NCI-H146 (cell line): Measurements from ENCODE around the gene ZFAND3.
A peak's percentile ranks its signal among the peaks of the same experiment; 100 is the strongest.

Experiments
- DNase-seq: peaks from one replicate; lab custom pipeline; 2025; lab: John Stamatoyannopoulos, UW

Gene ZFAND3, protein sequence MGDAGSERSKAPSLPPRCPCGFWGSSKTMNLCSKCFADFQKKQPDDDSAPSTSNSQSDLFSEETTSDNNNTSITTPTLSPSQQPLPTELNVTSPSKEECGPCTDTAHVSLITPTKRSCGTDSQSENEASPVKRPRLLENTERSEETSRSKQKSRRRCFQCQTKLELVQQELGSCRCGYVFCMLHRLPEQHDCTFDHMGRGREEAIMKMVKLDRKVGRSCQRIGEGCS

DNA sequence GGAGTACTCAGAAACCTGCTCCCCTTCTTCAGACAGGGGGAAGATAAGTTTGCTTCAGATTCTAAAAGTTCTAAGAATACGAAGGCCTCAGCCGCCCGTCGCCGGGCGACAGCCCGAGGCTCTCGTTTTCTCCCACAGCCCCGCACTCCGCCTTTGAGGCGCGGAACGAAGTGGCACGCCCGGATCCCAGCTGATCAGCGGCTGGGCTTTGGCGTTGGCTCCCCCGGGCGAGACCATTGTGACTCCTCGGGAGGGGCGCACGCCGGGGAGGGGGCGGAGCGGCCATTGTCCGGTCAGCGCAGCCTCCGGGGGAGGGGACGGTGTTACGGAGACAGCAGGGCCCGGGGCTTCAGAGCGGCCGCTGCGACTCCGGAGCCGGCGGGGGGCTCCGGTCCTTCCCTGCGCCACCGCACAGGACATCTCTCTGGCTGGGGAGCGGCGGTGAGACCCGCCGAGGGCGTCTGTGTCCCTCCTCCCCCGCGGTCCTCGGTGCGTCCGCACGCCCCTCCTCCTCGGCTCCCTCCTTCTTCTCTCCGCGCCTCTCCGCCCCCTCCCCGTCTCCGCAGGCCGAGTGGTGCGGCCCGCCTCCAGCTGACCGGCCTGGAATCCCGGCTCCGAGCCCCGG lies at the start of gene ZFAND3:
Gene ZFAND3, plus strand, starts transcription at position 551 of the 625 bp plus-strand sequence. CDS start 219 bp downstream, outside the sequence.
- DNase-seq = peak; percentile 99

DNA sequence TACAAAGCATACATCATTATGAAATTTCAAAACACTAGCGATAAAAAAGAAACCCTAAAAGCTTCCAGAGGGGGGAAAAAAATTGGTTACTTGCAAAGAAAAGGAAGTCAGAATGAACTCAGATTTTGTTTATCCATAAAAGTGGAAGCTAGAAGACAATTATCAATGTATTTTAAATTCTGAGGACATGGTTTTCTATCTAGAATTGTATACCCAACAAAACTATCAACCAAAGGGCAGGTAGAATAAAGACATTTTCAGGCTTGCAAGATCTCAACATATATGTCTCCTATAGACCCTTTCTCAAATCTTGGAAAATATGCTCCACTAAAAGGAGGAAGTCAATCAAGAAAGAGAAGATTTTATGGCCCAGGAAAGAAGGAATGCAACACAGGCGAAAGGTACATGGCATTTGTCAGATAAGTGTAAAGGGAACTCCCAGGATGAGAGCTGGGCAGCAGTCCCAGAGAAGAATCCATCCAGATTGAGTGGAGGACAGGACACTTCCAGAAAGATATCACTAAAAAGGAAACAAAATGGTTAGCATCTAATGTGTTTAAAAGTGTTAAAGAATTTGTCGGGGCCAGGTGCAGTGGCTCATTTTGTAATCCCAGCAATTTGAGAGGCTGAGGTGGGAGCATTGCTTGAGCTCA lies 45.4 kb upstream of the ZFAND3 start:
- no peak for DNase-seq

DNA sequence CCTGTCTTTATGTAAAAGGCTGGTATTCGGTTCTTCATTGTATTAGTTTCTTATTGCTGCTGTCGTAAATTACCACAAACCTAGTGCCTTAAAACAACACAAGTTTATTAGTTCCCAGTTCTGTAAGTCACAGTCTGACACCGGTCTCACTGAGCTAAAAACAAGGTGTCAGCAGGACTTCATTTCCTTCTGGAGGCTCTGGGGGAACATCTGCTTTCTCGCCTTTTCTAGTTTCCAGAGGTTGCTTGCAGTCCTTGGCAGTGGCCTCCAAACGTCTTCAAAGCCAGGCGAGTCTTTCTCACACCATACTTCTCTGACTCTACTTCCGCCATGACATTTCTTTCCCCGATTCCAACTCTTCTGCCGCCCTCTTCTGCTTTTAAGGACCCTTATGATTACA lies 43.0 kb upstream of the ZFAND3 start:
- no peak for DNase-seq

DNA sequence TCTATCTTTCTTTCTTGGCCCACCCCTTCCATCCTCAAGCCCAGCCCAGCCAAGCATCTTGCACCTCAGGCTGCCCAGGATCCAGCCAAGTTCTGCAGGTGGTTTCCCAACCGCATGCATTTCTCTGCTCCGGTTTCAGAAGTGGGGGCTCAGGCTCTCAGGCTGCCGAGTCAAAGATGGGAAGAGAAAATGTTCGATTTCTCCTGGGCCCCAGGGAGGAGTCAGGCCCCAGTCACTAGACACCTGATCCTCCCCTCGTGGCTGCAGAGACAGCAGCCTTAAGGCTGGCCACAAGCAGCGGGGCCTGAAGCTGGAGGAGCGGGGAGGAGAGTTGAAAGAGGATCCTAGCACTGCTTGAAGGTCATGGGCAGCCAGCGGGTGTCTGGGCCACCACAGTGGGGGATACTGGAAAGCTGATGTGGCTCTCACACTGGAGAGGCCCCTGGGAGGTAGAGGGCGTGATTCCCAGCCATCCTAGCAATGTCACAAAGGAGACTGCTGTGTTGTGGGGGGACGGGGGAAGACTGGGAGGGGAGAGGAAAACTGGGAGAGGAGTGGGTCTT lies 42.2 kb upstream of the ZFAND3 start:
- peak; percentile 18 for DNase-seq

DNA sequence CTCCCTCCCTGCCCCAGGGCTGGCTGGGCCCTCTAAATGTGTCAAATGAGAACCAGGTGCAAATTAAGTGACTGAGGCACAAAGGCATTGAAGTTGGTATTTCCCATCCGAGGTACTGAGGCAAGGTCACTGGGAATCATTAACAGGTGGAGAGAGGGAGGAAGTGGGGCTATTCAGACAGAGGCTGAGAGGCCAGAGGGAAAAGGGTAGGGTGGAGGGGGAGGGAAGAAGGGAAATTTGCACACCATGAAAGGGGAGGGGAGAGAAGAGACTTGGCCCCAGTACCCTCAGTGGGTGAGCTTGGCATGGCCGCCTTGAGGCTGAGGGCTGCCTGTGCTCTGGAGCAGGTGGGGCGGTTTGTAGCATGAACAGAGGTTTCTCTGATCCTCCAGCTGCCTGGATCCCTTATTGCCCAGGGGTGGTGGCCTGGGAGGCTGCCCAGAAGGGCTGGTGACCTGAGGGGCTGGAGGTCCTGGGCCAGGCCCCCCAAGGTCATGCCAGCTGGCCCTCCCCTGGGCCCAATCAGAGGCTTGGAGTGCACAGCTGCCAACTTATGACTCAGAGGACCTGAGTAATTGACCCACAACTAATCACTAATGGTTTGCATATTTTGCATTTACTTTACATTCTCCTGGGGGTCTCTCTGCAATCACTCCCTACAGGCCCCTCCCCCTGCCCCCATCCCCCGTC lies 40.3 kb upstream of the ZFAND3 start:
- no peak for DNase-seq

DNA sequence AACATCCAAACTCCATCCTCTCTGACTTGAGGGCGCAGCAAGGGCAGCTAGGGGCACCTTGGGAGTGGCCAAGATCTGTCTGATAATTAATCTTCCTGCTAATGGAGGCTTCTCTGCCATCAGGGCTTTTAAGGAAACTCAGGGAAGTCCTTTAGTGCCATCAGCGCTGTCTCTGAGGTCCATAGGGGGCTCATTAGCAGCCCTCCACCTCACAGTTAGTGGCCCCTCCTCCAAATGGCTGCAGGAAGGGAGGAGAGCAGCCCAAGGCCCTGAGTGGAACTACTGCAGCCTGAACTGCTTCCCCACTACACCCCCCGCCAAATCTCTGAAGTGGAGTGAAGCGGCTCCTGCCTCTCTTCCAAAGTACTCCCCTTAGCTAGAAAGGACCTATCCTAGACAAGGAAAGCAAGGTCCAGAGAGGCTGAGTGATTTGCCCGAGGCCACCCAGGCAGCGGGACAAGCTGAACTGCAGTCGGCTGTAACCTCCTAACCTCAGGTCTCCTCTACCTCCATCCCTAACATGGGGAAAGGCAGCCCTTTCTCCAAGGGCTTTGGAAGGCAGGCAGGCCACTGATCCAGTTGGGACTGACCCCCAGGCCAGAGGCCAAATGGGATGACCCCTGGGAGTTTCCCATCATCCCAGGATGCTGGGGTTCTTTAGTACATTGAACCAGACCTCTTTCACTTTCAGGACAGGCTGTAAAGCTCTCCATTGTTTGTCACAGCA lies 39.5 kb upstream of the ZFAND3 start:
- DNase-seq = no peak

DNA sequence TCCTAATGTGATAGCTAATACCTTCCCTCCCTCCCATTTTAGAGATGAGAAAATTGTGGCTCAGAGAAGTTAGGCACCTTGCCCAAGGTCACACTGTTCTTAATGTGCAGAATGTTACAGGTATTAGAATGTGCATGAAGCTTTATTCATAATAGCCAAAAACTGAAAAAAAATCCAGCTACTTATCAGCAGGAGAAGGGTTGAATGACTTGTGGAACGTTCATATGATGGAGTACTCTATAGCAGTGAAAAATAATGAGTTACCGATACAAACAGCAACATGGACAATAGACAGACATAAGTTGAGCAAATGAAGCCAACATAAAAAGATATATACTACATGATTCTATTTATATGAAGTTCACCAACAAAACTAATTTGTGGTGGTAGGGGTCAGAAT lies 37.7 kb upstream of the ZFAND3 start:
- DNase-seq = no peak

DNA sequence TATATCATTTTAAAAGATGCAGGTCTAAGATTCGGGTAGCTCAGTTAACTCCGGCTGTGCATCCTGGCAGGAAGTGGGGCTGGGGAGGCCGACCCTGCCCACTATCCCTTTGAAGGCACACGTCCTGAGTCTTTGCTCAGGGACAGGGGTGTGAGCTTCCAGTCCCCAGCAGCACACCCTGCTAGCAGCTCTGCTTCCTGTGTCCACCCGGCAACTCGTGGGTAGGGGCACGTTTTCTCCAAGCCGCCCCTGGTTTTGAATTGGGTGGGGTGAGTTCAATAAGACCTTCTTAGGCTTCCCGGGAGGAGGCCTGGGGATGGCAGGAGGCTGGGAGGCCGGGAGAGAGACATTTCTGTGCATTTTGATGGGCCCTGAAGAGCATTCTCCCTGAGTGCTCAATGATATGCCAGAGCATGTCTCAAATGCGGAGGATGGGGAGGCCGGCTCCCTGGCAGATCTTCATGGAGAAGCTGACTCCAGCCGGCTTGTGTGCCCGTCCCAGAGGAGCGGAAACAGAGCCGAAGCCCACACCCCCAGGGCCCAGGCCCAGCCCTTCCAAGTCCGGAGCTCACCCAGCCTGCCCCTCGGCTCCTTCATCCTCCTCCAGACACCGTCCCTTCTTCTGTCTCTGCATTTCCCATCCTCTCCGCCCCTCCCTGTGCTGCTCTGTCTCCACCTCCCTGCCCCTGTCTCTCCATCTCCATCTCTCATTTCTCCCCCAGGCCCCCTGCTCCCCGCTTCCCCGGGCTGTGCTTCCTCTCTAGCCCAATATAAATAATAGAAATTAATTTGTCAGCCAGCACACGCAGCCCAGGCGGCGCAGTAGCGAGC lies 36.3 kb upstream of the ZFAND3 start:
- peak; percentile 62 for DNase-seq

DNA sequence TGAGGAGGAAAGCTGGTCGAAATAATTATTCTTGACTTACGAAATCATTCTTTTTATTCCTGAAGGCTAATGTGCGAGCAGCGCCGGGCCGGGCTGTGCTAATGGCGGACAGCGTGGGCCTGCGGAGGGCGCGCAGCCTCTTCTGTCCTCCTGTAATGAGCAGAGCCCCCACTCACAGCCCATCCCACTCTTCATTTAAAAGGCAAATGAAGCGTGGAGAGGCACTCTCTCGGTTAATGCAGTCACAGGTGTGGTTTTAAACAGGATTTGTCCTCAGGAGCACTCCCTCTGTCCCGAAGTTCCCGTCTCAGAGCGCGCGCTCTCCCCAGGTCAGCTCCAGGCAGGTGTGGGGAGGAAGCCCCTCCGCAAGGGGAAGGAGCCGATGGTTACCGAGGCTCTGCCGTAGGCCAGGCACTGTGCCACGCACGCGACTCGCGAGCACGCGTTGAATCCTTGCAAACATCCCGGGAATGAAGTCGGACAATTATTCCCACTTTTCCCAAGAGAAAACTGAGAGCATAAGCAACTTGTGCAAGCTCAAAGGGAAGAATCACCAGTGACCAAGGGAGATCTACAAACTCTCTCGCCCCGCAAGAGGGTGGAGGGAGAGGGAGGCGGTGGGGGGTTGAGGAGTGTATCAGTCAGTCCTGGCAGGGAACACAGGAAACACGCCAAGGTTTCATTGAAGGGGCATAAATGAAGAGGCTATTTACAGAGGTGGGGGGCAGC lies 35.5 kb upstream of the ZFAND3 start:
- peak; percentile 57 for DNase-seq

DNA sequence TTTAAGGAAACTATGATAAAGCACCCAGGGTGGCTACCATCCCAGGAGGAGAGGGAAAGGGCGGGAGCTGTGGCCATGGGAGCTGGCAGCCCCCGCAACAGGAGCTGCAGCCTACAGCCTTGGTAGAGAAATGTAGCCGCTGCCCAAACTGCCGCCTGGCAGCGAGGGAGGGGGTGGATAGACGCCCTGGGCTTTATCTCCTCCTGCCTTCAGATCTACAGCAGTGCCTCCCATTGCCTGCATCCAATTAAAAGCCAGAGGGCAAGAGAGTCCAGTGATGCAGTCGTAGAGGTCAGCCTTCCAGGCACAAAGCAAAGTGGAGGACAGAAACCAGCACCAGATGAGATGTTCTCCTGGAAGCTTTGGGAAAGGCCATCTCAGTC lies 35.0 kb upstream of the ZFAND3 start:
- DNase-seq = peak; percentile 38

DNA sequence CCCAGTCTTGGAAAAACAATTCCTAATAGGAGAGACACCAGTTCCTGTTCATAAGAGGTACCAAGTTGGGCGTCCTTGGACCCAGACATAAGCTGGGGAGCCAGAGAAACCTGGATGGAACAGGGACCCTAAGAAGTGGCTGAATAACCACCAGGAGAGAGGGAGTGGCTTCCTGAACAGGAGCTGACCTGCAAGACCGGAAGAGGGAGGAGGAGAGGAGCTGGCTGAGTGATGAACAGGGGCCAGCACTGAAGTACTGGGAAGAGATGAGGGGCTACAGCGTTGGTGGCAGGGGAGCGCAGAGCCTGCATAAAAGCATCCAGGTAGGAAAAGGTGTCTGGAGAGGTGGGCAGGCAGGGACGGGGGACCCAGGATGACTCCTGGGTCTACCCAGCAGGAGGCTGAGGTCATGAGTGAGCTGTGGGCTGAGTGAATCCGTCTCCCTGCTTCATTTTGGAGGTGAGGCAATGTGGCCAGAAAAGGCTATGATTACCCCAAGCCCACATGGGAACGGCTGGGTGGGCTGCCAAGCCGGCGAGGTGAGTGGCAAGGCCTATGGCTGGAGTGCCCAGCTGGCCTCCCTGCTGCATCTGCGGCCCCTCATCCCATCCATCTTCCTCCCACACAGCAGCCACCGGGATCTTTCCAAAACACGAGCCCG lies 34.4 kb upstream of the ZFAND3 start:
- peak; percentile 31 for DNase-seq

DNA sequence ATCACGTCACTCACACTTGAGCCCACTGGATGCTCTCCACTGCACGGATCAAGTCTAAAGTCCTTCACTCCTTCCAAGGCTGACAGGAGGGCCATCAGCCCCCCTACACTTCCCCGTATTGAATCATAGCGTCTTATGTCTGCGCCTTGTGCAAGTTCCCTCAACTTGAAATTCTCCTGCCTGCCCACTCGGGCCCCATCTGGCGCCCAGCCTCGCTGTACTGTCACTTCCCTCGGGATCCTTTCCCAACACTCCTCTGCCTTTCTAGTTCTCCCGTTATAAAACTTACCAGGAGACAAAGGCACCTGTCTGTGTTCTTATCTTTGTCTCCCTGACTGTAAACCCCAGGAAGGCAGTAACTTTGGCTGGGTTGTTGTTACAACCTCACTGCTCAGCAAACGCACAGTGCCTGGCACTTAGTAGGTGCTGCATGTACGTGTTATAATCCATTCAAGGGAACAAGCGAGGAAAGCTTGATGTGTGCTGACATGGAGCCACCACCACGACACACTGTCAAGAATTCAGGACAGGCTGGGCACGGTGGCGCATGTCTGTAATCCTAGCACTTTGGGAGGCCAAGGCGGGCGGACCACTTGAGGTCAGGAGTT lies 33.8 kb upstream of the ZFAND3 start:
- no peak for DNase-seq

DNA sequence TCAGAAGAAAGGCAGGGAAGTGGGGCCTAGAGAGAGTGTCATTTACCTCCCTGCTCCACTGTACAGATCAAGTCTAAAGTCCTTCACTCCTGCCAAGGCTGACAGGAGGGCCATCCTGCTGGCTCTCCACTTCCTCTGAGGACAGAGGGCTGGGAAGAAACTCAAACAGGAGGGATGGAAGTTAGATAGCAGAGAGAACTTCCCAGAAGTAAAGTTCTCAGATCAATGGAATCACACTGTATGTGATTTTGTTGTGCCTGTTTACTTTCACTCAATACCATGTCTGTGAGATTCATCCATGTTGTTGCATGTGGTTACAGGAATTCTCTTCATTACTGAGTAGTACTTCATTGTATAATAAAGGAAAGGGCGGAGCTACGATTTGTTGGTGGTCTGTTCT lies 32.3 kb upstream of the ZFAND3 start:
- no peak for DNase-seq

DNA sequence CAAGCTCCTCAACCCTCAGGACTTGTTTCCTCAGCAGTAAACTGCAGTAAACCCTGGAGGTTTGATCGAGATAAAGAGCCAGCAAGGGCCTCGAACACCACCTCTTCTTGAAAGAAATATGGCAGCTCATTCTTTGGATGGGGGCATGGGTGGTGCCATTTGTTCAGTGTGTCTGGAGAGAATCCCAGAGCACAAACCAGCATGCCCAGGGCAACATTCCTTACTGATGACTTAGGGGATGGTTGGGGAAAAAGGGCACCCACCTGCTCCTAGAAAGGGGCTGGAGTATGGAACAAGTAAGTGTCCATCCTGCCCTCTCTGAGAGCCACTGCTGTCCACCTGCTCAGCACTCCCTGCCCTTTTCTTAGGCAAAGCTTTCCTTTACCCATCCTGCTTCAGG lies 31.3 kb upstream of the ZFAND3 start:
- DNase-seq = no peak

DNA sequence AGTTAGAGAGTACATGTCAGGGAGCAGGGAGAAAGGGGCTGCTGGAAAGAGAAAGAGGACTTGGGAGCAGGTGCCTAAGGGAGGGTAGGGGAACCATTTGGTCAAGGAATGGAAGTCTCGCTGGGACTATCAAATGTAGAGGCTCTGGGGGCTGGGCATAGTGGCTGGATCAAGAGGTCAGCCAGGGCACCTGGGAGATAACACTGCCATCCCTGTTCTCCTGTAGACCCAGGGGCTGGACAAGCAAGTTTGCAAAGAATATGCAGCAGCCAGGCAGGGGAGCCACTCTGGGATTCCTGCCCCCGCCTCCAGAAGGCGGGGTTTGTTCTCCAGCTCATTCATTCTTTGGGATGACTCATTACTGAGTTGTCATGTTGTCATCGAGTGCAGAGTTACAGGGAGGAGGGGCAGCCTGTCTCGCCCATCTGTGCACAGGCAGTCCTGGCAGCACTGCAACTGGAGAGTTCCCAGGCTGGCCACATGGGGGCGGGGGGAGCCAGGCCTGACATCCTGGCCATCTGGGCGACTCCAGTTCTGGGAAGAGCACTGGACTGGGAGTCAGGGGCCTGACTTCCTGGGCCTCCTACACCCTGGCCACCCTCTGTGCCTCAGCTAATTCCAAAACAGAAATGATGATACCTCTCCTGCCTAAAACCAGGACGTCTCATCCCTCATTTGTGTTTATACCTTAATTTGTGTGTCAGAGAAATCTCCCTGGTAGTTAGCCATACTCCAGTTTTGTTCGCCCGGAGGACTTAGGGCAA lies 28.2 kb upstream of the ZFAND3 start:
- peak; percentile 97 for DNase-seq

DNA sequence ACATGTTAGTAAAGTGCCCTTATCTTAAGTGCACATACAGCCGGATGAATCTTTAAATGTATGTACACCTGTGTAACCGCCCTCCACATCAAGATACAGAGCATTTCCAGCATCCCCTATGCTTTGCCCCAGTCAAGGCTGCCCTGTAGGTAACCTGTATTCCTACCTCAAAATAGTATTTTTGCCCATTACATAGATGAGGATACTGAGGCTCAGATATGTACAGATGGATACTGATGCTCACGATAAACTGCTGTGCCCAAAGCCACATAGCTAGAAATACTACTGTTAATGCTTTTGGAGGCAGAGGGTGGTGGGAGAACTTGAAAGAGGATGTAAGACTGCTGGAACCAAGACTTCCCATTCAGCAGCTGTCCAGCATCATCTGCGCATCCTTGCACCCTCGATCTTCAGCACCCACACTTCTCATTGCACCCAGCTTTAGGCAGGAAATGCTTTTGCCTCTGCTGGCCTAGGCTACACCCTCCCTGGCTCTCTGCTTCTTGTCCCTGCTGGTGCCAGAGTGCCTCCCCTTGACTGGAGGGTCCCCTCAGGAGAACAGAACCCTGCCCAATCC lies 27.0 kb upstream of the ZFAND3 start:
- DNase-seq = no peak

DNA sequence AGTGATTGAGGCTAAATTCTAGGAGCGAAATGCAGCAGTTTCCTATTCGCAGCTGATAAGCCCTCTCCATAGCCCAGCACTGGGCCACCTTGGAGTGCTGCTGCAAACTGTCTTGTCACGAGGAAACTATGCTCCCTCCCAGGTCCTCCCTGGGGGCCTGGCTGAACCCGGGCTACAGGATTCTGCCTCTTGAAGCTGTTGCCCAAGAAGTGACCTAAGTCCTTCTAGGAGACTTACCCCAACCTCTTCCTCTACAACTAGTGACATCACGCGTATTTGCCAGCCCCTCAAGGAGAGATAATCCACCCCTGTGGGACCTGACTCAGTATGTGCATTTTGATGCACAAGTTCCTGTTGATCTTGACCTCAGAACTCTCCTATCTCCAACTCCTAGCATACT lies 26.5 kb upstream of the ZFAND3 start:
- DNase-seq = no peak

DNA sequence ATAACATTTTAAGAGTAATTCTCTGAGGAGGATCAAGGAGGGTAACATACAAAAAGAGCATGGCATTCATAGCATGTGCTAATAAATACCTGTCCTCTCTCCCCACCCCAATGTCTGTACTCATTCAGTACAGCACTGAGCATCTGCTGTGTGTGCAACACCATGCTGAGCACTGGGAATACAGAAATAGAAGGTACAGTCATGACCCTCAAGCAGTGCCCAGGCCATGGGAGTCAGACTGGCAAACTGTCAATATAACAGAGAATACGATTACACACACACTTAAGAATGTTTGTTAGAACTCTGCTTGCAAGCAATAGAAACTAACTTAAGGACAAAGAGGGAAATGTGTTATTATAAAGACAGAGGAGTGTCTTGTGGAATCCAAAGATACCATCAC lies 24.7 kb upstream of the ZFAND3 start:
- no peak for DNase-seq
